Endothelial cell of umbilical vein (primary cell): Measurements from ENCODE around the gene MUTYH.

Source experiments
- EZH2 ChIP-seq: IDR thresholded peaks from 2 replicates; pipeline ENCODE4 v1.6.1; 2012; ENCODE audit warnings: borderline replicate concordance, low read depth, mild to moderate bottlenecking, moderate library complexity, low read length, inconsistent platforms; ENCODE audit not compliant: severe bottlenecking
- JUN ChIP-seq: IDR thresholded peaks from 2 replicates; pipeline ENCODE4 v1.6.1; 2011; ENCODE audit warnings: borderline replicate concordance, low read depth; ENCODE audit not compliant: insufficient read length, insufficient read depth
- POLR2A ChIP-seq: IDR thresholded peaks from 2 replicates; pipeline ENCODE4 v1.6.1; 2012; ENCODE audit warnings: low read depth, mild to moderate bottlenecking, control low read depth, low read length
- POLR2AphosphoS5 ChIP-seq: IDR thresholded peaks from 2 replicates; pipeline ENCODE4 v1.6.1; 2012; ENCODE audit warnings: low read depth, mild to moderate bottlenecking, control low read depth, low read length, moderate library complexity; ENCODE audit not compliant: insufficient read depth
- TF ChIP-seq, protein P1 (sequence below), 2 donors: IDR thresholded peaks; 1 replicate in 1 of 2; 2 replicates in 1 of 2; pipeline ENCODE4 v1.5.1; 2011; ENCODE audit warnings: low read length in 2 of 2, mild to moderate bottlenecking in 2 of 2, moderate library complexity in 2 of 2, control low read depth in 1 of 2, inconsistent platforms in 1 of 2, low read depth in 1 of 2; ENCODE audit not compliant: insufficient read depth in 1 of 2; ENCODE audit errors: extremely low read depth in 1 of 2
- TF ChIP-seq, protein P2 (sequence below): IDR thresholded peaks from 2 replicates; pipeline ENCODE4 v1.6.1; 2011; ENCODE audit not compliant: insufficient read depth, insufficient read length

DNA sequence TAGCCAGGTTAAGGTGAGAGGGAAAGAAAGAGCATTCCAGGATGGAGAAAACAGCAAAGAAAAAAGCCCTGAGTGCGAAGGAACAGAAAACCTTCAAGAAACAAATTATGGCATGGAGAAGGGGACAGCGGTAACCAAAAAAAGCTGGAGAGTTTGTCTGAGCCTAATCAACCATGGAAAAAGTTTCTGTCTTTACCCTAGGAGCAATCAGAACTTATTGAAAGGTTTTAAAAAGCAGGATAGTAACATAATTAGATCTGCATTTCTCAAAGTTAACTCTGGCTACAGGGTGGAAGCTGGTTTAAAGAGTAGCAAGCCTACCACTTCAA lies 39.6 kb downstream of the MUTYH start:
- TF ChIP-seq, protein P1, sequence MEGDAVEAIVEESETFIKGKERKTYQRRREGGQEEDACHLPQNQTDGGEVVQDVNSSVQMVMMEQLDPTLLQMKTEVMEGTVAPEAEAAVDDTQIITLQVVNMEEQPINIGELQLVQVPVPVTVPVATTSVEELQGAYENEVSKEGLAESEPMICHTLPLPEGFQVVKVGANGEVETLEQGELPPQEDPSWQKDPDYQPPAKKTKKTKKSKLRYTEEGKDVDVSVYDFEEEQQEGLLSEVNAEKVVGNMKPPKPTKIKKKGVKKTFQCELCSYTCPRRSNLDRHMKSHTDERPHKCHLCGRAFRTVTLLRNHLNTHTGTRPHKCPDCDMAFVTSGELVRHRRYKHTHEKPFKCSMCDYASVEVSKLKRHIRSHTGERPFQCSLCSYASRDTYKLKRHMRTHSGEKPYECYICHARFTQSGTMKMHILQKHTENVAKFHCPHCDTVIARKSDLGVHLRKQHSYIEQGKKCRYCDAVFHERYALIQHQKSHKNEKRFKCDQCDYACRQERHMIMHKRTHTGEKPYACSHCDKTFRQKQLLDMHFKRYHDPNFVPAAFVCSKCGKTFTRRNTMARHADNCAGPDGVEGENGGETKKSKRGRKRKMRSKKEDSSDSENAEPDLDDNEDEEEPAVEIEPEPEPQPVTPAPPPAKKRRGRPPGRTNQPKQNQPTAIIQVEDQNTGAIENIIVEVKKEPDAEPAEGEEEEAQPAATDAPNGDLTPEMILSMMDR (IDR thresholded peaks at IDR 0.05; ENCODE audit: extremely low read depth in 1 of 2, insufficient read depth in 1 of 2, low read depth in 1 of 2, low read length in 2 of 2): no peak
- TF ChIP-seq POLR2A (no peak), POLR2AphosphoS5 (no peak), JUN (no peak), EZH2 (no peak)
- TF ChIP-seq, protein P2, sequence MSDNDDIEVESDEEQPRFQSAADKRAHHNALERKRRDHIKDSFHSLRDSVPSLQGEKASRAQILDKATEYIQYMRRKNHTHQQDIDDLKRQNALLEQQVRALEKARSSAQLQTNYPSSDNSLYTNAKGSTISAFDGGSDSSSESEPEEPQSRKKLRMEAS: no peak
